Dermis microvascular lymphatic vessel endothelial cell (primary cell): ENCODE measurements around the gene ABCB8. TPM values are rescaled to one million over a fixed set of nuclear protein-coding genes. Genes with fewer than 3 reads are reported as not detected.

Source experiments
- total RNA-seq: library from RNA; depleted of rRNA; stranded (reverse); fragments of >200 nt; gene quantifications from 2 replicates; pipeline ENCODE4 v1.2.1, GENCODE V29; 2014

The ABCB8 gene
- total RNA-seq, 1 donor from 2014 or later: 13.9 TPM

Other genes with a start within 250 kb of the ABCB8 start
- gene TMEM176B, start 228.1 kb upstream of the ABCB8 start, total RNA-seq: not detected in 2 replicates
- gene TMEM176A, start 227.7 kb upstream of the ABCB8 start, total RNA-seq: not detected in 2 replicates
- not detected in 2 replicates for gene AOC1, start 175.9 kb upstream of the ABCB8 start, total RNA-seq
- 0.13 TPM in 1 of 2 replicates, not detected in the other for gene KCNH2, start 50.1 kb upstream of the ABCB8 start, total RNA-seq
- 28.4 and 31.6 TPM in 2 replicates for gene NOS3, start 37.4 kb upstream of the ABCB8 start, total RNA-seq
- under 0.01 and 0.13 TPM in 2 replicates for gene ATG9B, start 4.0 kb upstream of the ABCB8 start, total RNA-seq
- gene ASIC3, start 20.1 kb downstream of the ABCB8 start, total RNA-seq: under 0.01 and 0.13 TPM in 2 replicates
- 14.7 and 17.3 TPM in 2 replicates for gene CDK5, start 29.4 kb downstream of the ABCB8 start, total RNA-seq
- 41.3 and 68.3 TPM in 2 replicates for gene SLC4A2, start 31.1 kb downstream of the ABCB8 start, total RNA-seq
- gene FASTK, start 52.4 kb downstream of the ABCB8 start, total RNA-seq: 43.9 and 49.3 TPM in 2 replicates
- 14.8 and 16.7 TPM in 2 replicates for gene TMUB1, start 55.0 kb downstream of the ABCB8 start, total RNA-seq
- 43.8 and 69.4 TPM in 2 replicates for gene AGAP3, start 58.0 kb downstream of the ABCB8 start, total RNA-seq
- gene GBX1, start 139.2 kb downstream of the ABCB8 start, total RNA-seq: not detected in 2 replicates
- gene ASB10, start 158.8 kb downstream of the ABCB8 start, total RNA-seq: not detected in 2 replicates
- not detected in 2 replicates for gene H2BK1, start 182.0 kb downstream of the ABCB8 start, total RNA-seq
- gene ABCF2, start 198.8 kb downstream of the ABCB8 start, total RNA-seq: 44.5 and 48.0 TPM in 2 replicates
- 29.4 and 45.1 TPM in 2 replicates for gene CHPF2, start 204.0 kb downstream of the ABCB8 start, total RNA-seq
- 1.8 and 3.2 TPM in 2 replicates for gene SMARCD3, start 220.2 kb downstream of the ABCB8 start, total RNA-seq